WTC11 (cell line): ENCODE results near the gene NEURL4. TPM values are rescaled to one million over a fixed set of nuclear protein-coding genes. Genes with fewer than 3 reads are reported as not detected.
A peak's percentile ranks its signal among the peaks of the same experiment; 100 is the strongest.

ENCODE experiments used
- CREB1 ChIP-seq: sonication (generic); formaldehyde crosslinking; IDR thresholded peaks from 2 replicates; pipeline ENCODE4 v1.8.0; 2023; ENCODE audit warnings: mild to moderate bottlenecking, missing genetic modification reagents
- ETV6 ChIP-seq: sonication (generic); formaldehyde crosslinking; IDR thresholded peaks from 2 replicates; pipeline ENCODE4 v1.8.1; 2022; ENCODE audit warnings: mild to moderate bottlenecking, missing genetic modification reagents
- FOXK1 ChIP-seq: sonication (generic); formaldehyde crosslinking; IDR thresholded peaks from 2 replicates; pipeline ENCODE4 v1.8.0; 2022; ENCODE audit warnings: mild to moderate bottlenecking, moderate library complexity, missing genetic modification reagents
- FOXP4 ChIP-seq: sonication (generic); formaldehyde crosslinking; IDR thresholded peaks from 2 replicates; pipeline ENCODE4 v1.8.0; 2022; ENCODE audit warnings: mild to moderate bottlenecking, missing genetic modification reagents
- HMGA2 ChIP-seq: fragments of 250-450 bp; sonication (Bioruptor Pico); IDR thresholded peaks from 2 replicates; pipeline ENCODE4 v1.4.0; 2021; ENCODE audit warnings: mild to moderate bottlenecking, moderate library complexity
- MAX ChIP-seq: sonication (generic); formaldehyde crosslinking; IDR thresholded peaks from 2 replicates; pipeline ENCODE4 v1.8.0; 2022; ENCODE audit warnings: mild to moderate bottlenecking, missing genetic modification reagents
- PRRX2 ChIP-seq: fragments of 250-450 bp; sonication (Bioruptor Pico); IDR thresholded peaks from 2 replicates; pipeline ENCODE4 v1.8.0; 2021; ENCODE audit warnings: mild to moderate bottlenecking
- SMAD4 ChIP-seq: sonication (generic); formaldehyde crosslinking; IDR thresholded peaks from 2 replicates; pipeline ENCODE4 v1.8.0; 2022; ENCODE audit warnings: mild to moderate bottlenecking, missing genetic modification reagents
- SOX15 ChIP-seq: fragments of 250-450 bp; sonication (Bioruptor Pico); IDR thresholded peaks from 2 replicates; pipeline ENCODE4 v1.9.0; 2021; ENCODE audit warnings: mild to moderate bottlenecking
- SP1 ChIP-seq: sonication (generic); formaldehyde crosslinking; conservative IDR thresholded peaks from 2 replicates; pipeline ENCODE4 v1.8.1; 2022; ENCODE audit warnings: missing genetic modification reagents
- TP53 ChIP-seq: sonication (generic); formaldehyde crosslinking; IDR thresholded peaks from 2 replicates; pipeline ENCODE4 v1.8.1; 2023; ENCODE audit warnings: mild to moderate bottlenecking, missing genetic modification reagents
- USF1 ChIP-seq: sonication (generic); formaldehyde crosslinking; IDR thresholded peaks from 2 replicates; pipeline ENCODE4 v1.8.0; 2022; ENCODE audit warnings: mild to moderate bottlenecking, missing genetic modification reagents
- ZNF121 ChIP-seq: sonication (generic); formaldehyde crosslinking; IDR thresholded peaks from 2 replicates; pipeline ENCODE4 v1.8.0; 2023; ENCODE audit warnings: missing genetic modification reagents
- ZNF219 ChIP-seq: sonication (generic); formaldehyde crosslinking; IDR thresholded peaks from 2 replicates; pipeline ENCODE4 v1.8.0; 2023; ENCODE audit warnings: missing genetic modification reagents, mild to moderate bottlenecking, borderline replicate concordance
- ZNF317 ChIP-seq: sonication (generic); formaldehyde crosslinking; IDR thresholded peaks from 2 replicates; pipeline ENCODE4 v1.8.1; 2023; ENCODE audit warnings: low read depth, mild to moderate bottlenecking, moderate library complexity, missing genetic modification reagents, borderline replicate concordance
- ZNF416 ChIP-seq: fragments of 250-450 bp; sonication (Bioruptor Pico); IDR thresholded peaks from 2 replicates; pipeline ENCODE4 v1.9.0; 2021; ENCODE audit warnings: mild to moderate bottlenecking, inconsistent platforms
- ZNF423 ChIP-seq: fragments of 250-450 bp; sonication (Bioruptor Pico); IDR thresholded peaks from 2 replicates; pipeline ENCODE4 v2.1.2; 2022; ENCODE audit warnings: mild to moderate bottlenecking, moderate library complexity
- ZNF671 ChIP-seq: fragments of 250-450 bp; sonication (Bioruptor Pico); IDR thresholded peaks from 2 replicates; pipeline ENCODE4 v1.8.0; 2021; ENCODE audit warnings: mild to moderate bottlenecking
- total RNA-seq: library from RNA; stranded (reverse); gene quantifications from 3 replicates; pipeline ENCODE4 v1.2.3, GENCODE V29; 2021
- TF ChIP-seq, protein P1 (sequence below): fragments of 250-450 bp; sonication (Bioruptor Pico); IDR thresholded peaks from 2 replicates; pipeline ENCODE4 v1.9.0; 2021; ENCODE audit warnings: mild to moderate bottlenecking
- TF ChIP-seq, protein P2 (sequence below): fragments of 200-600 bp; IDR thresholded peaks from 2 replicates; pipeline ENCODE4 v1.8.0; 2022; ENCODE audit warnings: antibody characterized with exemption
- TF ChIP-seq, protein P3 (sequence below): sonication (generic); formaldehyde crosslinking; IDR thresholded peaks from 2 replicates; pipeline ENCODE4 v1.8.1; 2023; ENCODE audit warnings: mild to moderate bottlenecking, missing genetic modification reagents
- TF ChIP-seq, protein P4 (sequence below): fragments of 250-450 bp; sonication (Bioruptor Pico); IDR thresholded peaks from 2 replicates; pipeline ENCODE4 v1.9.0; 2021; ENCODE audit warnings: moderate library complexity, mild to moderate bottlenecking, inconsistent platforms, borderline replicate concordance
- TF ChIP-seq, protein P5 (sequence below): fragments of 250-450 bp; sonication (Bioruptor Pico); conservative IDR thresholded peaks from 2 replicates; pipeline ENCODE4 v1.9.0; 2021; ENCODE audit warnings: mild to moderate bottlenecking
- TF ChIP-seq, protein P6 (sequence below): sonication (generic); formaldehyde crosslinking; IDR thresholded peaks from 2 replicates; pipeline ENCODE4 v1.8.0; 2023; ENCODE audit warnings: missing genetic modification reagents, mild to moderate bottlenecking, borderline replicate concordance

NEURL4 gene
- total RNA-seq, 1 experiment from 2014 or later = 64.4 TPM

DNA sequence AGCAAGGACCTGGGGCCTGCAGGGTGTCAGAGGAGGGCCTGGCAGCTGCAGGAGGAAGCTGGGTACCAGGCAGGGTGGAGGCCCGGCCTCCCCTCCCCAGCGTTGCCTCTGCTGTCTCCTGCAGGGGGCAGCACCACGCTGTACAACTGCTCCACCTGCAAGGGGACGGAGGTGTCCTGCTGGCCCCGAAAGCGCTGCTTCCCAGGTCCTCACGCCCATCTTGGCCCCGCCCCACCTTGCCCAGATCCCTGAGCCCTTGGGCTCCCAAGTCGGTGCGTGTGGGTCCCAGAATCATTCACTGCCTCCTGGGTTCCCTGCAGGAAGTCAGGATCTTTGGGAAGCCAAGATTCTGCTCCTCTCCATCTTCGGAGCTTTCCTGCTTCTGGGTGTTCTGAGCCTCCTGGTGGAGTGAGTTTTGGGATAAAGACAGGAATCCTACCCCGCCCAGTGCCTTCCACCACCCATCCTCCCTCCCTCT, 27.0 kb upstream of the NEURL4 start (continued):
- TF ChIP-seq FOXP4 (CRISPR knock-in tag) = peak; percentile 69; the same call in 1 of the 2 replicates
- TF ChIP-seq FOXK1 (CRISPR knock-in tag) = peak; percentile 30; the same call in 1 of the 2 replicates
- no peak for TF ChIP-seq ZNF317 (CRISPR knock-in tag)
- peak; percentile 60; the same call in 1 of the 2 replicates for TF ChIP-seq MAX (CRISPR knock-in tag)
- no peak for TF ChIP-seq SOX15
- TF ChIP-seq USF1 (CRISPR knock-in tag) = no peak
- TF ChIP-seq ZNF671 (CRISPR knock-in tag) = no peak
- TF ChIP-seq HMGA2 = no peak
- no peak for TF ChIP-seq SMAD4 (CRISPR knock-in tag)
- TF ChIP-seq, protein P1, sequence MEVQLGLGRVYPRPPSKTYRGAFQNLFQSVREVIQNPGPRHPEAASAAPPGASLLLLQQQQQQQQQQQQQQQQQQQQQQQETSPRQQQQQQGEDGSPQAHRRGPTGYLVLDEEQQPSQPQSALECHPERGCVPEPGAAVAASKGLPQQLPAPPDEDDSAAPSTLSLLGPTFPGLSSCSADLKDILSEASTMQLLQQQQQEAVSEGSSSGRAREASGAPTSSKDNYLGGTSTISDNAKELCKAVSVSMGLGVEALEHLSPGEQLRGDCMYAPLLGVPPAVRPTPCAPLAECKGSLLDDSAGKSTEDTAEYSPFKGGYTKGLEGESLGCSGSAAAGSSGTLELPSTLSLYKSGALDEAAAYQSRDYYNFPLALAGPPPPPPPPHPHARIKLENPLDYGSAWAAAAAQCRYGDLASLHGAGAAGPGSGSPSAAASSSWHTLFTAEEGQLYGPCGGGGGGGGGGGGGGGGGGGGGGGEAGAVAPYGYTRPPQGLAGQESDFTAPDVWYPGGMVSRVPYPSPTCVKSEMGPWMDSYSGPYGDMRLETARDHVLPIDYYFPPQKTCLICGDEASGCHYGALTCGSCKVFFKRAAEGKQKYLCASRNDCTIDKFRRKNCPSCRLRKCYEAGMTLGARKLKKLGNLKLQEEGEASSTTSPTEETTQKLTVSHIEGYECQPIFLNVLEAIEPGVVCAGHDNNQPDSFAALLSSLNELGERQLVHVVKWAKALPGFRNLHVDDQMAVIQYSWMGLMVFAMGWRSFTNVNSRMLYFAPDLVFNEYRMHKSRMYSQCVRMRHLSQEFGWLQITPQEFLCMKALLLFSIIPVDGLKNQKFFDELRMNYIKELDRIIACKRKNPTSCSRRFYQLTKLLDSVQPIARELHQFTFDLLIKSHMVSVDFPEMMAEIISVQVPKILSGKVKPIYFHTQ (CRISPR knock-in tag) = no peak
- 0 out of 2 replicates have a peak, but pooled peaks have one; percentile 40 for TF ChIP-seq ZNF121 (CRISPR knock-in tag)
- TF ChIP-seq, protein P2, sequence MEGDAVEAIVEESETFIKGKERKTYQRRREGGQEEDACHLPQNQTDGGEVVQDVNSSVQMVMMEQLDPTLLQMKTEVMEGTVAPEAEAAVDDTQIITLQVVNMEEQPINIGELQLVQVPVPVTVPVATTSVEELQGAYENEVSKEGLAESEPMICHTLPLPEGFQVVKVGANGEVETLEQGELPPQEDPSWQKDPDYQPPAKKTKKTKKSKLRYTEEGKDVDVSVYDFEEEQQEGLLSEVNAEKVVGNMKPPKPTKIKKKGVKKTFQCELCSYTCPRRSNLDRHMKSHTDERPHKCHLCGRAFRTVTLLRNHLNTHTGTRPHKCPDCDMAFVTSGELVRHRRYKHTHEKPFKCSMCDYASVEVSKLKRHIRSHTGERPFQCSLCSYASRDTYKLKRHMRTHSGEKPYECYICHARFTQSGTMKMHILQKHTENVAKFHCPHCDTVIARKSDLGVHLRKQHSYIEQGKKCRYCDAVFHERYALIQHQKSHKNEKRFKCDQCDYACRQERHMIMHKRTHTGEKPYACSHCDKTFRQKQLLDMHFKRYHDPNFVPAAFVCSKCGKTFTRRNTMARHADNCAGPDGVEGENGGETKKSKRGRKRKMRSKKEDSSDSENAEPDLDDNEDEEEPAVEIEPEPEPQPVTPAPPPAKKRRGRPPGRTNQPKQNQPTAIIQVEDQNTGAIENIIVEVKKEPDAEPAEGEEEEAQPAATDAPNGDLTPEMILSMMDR = peak; percentile 94
- TF ChIP-seq, protein P3, sequence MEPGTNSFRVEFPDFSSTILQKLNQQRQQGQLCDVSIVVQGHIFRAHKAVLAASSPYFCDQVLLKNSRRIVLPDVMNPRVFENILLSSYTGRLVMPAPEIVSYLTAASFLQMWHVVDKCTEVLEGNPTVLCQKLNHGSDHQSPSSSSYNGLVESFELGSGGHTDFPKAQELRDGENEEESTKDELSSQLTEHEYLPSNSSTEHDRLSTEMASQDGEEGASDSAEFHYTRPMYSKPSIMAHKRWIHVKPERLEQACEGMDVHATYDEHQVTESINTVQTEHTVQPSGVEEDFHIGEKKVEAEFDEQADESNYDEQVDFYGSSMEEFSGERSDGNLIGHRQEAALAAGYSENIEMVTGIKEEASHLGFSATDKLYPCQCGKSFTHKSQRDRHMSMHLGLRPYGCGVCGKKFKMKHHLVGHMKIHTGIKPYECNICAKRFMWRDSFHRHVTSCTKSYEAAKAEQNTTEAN (CRISPR knock-in tag) = no peak
- TF ChIP-seq TP53 = no peak
- TF ChIP-seq, protein P4, sequence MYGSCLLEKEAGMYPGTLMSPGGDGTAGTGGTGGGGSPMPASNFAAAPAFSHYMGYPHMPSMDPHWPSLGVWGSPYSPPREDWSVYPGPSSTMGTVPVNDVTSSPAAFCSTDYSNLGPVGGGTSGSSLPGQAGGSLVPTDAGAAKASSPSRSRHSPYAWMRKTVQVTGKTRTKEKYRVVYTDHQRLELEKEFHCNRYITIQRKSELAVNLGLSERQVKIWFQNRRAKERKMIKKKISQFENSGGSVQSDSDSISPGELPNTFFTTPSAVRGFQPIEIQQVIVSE = no peak
- TF ChIP-seq PRRX2 (CRISPR knock-in tag) = 0 out of 2 replicates have a peak, but pooled peaks have one; percentile 65
- TF ChIP-seq, protein P5, sequence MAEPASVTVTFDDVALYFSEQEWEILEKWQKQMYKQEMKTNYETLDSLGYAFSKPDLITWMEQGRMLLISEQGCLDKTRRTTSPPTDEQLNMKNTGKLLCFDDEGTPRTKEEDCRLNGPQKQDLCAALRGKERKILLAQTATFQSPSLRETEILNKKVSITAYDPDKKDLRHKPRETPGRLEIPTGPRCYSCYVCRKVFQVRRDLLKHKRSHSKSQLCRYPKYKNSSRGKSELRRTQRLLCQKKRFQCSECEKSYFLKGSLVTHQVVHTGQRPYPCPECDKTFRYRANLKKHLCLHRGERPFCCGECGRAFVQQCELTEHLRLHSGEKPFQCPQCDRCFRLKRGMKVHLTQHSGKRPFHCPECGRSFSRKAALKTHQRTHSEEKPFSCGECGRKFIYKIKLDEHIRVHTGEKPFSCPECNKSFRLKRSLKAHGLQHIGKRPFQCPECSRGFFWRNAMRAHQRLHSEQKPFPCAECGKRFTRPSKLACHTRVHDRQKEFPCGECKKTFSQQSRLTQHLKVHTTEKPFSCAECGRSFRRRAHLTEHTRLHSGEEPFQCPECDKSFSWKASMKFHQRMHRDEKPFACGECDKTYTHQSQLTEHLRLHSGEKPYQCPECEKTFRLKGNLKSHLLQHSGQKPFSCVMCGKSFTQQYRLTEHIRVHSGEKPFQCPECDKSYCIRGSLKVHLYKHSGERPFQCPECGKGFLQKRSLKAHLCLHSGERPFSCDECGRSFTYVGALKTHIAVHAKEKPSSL (CRISPR knock-in tag) = no peak
- no peak for TF ChIP-seq ZNF423
- no peak for TF ChIP-seq ZNF416 (CRISPR knock-in tag)
- TF ChIP-seq, protein P6, sequence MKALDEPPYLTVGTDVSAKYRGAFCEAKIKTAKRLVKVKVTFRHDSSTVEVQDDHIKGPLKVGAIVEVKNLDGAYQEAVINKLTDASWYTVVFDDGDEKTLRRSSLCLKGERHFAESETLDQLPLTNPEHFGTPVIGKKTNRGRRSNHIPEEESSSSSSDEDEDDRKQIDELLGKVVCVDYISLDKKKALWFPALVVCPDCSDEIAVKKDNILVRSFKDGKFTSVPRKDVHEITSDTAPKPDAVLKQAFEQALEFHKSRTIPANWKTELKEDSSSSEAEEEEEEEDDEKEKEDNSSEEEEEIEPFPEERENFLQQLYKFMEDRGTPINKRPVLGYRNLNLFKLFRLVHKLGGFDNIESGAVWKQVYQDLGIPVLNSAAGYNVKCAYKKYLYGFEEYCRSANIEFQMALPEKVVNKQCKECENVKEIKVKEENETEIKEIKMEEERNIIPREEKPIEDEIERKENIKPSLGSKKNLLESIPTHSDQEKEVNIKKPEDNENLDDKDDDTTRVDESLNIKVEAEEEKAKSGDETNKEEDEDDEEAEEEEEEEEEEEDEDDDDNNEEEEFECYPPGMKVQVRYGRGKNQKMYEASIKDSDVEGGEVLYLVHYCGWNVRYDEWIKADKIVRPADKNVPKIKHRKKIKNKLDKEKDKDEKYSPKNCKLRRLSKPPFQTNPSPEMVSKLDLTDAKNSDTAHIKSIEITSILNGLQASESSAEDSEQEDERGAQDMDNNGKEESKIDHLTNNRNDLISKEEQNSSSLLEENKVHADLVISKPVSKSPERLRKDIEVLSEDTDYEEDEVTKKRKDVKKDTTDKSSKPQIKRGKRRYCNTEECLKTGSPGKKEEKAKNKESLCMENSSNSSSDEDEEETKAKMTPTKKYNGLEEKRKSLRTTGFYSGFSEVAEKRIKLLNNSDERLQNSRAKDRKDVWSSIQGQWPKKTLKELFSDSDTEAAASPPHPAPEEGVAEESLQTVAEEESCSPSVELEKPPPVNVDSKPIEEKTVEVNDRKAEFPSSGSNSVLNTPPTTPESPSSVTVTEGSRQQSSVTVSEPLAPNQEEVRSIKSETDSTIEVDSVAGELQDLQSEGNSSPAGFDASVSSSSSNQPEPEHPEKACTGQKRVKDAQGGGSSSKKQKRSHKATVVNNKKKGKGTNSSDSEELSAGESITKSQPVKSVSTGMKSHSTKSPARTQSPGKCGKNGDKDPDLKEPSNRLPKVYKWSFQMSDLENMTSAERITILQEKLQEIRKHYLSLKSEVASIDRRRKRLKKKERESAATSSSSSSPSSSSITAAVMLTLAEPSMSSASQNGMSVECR (CRISPR knock-in tag) = no peak
- TF ChIP-seq CREB1 (CRISPR knock-in tag) = no peak
- peak; percentile 61; the same call in 1 of the 2 replicates for TF ChIP-seq ETV6 (CRISPR knock-in tag)
- TF ChIP-seq SP1 (CRISPR knock-in tag) = peak; percentile 81
- no peak for TF ChIP-seq ZNF219 (CRISPR knock-in tag)
